Stimulated activated naive CD4-positive, alpha-beta T cell treated with Interleukin-2 at 50 U/mL for 16 hours (primary cell): ENCODE measurements around the gene OSBPL2.

Experiments
- DNase-seq: peaks from one replicate; lab custom pipeline; 2025; lab: John Stamatoyannopoulos, UW

The OSBPL2 gene

DNA sequence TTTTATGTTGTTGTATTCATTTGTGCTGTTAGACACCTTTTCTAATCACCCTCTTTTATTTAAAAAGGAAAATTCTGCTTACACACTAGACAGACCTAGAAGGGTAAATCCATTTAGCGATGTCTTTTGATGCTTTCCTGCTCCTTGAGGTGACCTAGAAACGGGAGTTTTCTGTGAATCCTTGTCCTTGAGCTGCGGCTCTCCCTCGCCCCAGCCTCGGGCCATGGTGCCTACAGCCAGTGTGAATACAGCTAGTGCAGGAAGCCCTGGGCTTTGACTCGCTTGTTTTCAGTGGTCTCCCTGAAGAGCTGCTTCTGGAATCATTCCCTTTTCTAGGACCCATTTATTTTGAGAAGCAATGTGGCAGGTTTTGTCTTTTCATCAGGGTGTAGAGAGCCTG is 46.8 kb downstream of the OSBPL2 start:
- no peak for DNase-seq

DNA sequence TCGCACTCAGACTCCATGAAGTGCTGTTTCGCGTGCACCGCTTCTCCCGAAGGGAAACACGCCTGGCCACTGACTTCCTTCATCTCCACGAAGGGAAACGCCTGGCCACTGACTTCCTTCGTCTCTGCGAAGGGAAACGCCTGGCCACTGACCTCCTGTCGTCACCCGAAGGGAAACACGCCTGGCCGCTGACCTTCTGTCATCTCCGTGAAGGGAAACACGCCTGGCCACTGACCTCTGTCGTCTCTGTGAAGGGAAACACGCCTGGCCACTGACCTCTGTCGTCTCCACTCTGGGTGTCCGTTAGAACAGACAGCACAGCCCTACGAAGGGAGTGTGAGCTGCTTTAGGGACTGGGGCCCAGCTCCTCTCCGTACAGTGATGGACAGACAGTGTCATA is 47.4 kb downstream of the OSBPL2 start:
- no peak for DNase-seq

DNA sequence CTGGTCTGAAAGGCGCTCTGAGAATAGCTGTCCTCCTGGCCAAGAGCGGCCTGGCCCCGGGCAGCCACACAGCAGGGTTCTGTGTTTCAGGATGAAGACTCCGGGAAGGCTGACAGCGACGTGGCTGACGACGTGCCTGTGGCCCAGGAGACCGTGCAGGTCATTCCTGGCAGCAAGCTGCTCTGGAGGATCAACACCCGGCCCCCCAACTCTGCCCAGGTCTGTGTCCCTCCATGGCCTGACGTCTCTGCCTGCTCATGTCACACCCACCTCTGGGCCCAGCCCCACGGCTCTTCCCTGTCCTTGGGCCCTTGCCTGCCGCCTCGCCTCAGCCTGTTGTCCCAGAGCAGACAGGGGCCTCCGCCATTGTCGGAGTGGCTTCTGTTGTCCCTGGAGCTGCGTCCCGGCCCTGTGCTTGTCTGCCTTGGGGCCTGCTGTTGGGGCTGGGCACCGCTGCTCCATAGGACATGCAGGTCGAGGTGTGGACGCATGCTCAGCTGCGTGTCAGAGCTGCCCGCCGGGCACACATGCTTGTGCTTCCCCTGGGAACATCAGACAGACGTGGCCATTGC is 48.3 kb downstream of the OSBPL2 start:
- DNase-seq = no peak

DNA sequence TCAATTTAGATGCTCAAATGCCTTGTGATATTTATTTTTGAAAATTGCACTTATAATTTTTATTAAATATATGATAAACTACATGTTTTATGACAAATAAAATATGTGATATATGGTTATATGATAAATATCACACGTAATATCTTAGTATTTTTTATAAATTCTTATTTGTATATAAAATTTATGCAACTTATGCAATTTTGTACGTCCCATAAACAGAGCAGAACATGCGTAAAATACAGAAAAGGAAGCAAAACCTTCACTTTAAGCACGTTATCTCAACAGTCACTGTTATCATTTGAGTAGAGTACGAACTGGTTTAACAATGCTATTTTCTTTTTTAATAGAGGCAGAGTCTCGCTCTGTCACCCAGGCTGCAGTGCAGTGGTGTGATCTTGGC is 48.8 kb downstream of the OSBPL2 start:
- no peak for DNase-seq

- no peak for DNase-seq
Measured at GRCh38 chr20:62287759-62288534, 49.6 kb downstream of the OSBPL2 start.

GRCh38 chr20:62288535-62289105 is 50.3 kb downstream of the OSBPL2 start:
- DNase-seq = no peak

GRCh38 chr20:62289131-62289530 is 50.8 kb downstream of the OSBPL2 start:
- no peak for DNase-seq

GRCh38 chr20:62289898-62290297 is 51.6 kb downstream of the OSBPL2 start:
- no peak for DNase-seq

GRCh38 chr20:62291251-62292066 is 53.1 kb downstream of the OSBPL2 start:
- no peak for DNase-seq

DNA sequence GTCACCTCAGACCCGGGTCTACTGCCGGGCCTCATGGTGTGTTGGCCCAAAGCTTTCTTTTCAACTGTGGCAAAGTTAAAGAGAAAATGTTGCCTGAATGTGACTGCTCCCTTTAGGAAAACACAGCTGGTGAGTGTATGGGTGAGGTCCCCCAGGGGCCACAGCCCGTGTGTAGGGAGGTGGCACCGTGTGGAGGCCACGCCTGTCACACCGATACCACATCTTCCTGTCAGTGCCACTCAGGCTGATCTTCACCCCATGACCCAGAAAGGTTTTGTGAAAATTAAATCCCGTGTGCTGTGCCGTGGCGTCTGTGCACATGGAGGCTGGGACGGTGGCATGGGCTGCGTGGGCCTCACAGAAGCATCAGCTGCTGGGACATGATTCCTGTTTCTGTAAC is 53.8 kb downstream of the OSBPL2 start:
- no peak for DNase-seq

- DNase-seq = no peak
Measured at GRCh38 chr20:62293111-62293784, 54.9 kb downstream of the OSBPL2 start.

- DNase-seq = no peak
Measured at GRCh38 chr20:62293946-62294345, 55.6 kb downstream of the OSBPL2 start.

GRCh38 chr20:62294516-62294915 is 56.2 kb downstream of the OSBPL2 start:
- no peak for DNase-seq

- no peak for DNase-seq
Measured at GRCh38 chr20:62296724-62297448, 58.6 kb downstream of the OSBPL2 start.

DNA sequence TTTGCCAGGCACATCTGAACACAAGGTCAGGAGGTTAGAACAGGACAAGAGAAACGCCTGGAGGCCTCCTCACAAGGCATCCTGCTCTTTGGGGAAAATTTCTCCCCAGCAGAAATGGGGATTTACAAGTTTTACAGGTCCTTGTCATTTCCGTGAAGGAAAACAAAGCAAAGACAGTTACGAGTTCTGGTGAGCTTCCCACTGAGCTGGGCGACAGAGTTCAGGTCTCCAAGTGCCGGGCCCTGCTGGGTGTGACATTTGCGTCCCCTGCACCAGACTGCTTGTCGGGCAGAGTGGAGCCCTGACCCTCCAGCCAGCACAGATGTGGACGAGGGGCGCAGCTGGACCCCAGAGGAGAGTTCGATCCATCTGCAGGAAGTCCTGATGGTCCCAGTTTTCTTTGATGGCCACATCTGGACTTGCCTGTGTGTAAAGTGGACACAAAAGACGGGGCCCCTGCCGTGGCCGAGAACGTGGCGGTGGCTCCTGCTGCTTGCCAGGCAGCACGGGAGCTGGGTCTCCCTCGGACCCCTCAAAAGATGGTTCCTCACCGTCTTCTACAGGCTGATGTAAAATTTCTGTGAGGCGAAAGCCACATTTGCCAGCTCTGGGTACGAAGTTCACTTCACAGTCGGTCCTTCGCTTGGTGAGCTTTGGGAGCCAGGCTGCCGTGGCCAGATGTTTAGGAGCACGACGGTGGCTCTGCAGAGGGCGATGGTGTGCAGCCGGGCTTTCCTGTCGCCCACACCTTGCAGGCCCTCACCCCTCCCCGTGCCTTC is 59.3 kb downstream of the OSBPL2 start:
- DNase-seq = no peak

- no peak for DNase-seq
Measured at GRCh38 chr20:62298577-62299249, 60.4 kb downstream of the OSBPL2 start.

DNA sequence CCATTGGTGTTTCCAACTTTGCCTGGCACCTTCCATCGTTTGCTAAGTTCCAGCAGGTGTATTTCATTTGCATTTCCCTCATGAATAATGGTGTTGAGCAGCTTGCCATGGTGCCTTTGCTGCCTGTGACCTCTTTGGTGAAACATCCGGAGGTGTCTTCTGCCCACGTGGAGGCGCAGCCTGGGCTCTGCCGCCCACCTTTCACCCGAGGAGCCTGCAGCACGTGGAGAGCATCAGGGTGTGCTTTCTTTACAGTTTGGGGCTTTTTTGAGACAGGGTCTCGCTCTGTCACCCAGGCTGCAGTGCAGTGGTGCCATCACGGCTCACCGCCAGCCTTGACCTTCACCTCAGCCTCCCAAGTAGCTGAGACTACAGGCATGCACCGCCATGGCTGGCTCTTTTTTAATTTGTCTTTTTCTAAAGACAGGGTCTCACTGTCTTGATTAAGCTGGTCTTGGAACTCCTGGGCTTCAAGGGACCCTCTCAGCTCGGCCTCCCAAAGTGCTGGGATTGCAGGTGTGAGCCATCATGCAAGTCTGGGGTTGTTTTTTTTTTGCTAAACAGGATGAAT is 61.4 kb downstream of the OSBPL2 start:
- DNase-seq = no peak

GRCh38 chr20:62300319-62300718 is 62.0 kb downstream of the OSBPL2 start:
- no peak for DNase-seq

DNA sequence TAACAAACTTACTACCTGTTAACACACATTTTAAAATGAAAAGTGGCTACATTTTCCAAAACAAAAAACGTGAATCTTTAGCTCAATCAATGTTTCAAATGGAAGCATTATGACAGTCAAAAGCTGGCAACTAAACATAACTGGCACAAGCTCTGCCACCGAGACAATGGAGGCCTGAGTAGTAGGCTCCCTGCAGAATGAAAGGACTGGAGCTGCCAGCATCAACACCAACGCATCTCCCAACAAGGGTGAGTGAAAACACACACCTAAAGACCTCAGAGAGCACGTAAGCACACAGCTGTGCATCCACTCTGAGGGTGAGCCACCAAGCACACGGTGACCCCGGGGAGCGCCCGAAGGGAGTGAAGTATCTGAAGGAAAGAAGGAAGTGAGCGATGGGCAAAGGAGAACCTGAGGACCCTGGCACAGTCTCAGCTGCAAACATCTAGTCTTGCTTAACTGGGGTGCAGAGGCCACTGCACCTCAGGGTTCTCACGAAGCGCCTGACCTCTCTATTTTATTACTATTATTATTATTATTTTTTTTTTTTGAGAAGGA is 62.9 kb downstream of the OSBPL2 start:
- no peak for DNase-seq
